ENCODE measurements around the gene RIMS4. TPM values are rescaled to one million over a fixed set of nuclear protein-coding genes. Genes with fewer than 3 reads are reported as not detected.

Gene RIMS4
- total RNA-seq, 1 donor from 2014 or later, result not detected

DNA sequence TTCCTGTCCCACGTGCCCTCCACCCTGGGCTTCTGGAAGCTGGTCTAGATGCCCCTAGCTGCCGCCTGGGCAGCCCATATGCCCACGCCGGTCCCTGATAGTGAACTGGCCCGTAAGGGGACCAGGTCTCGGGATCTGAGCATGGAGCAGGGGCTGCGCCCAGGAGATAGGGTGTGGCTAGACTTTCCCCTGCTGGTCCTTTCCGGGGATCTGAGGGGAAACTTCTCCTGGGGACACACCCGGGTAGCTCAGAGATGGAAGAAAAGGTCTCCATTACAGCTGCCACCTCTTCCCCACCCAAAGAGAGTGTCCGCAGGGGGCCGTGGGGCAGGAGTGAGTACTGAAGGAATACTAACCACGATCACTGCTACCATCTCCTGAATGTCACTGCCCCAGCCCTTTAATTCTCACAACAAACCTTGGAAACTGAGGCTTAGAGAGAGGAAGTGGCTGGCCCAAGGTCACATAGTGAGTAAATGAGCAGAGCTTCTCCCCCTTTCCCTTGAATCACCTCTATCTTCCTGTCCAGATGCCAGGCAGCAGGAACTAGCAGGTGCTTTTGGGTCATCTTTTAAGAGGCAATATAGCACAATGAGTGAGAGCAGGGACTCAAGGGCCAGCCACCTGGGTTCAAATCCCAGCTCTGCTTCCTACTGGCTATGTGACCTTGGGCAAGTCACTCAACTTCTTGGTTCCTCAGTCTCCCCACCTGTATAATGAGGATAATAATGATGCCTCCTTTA lies 107.0 kb downstream of the RIMS4 start:
- no peak for DNase-seq
- Mint-ChIP-seq H3K4me1 (no peaks in the 10 kb centered on the region), H3K36me3 (ENCODE audit: low read depth) (no peaks in the 10 kb centered on the region), H3K27me3 (no peaks in the 10 kb centered on the region), H3K27ac (no peak overlapping the region), H3K4me3 (no peak overlapping the region), H3K9me3 (no peaks in the 10 kb centered on the region)
- intact Hi-C loops (cut with micrococcal nuclease), result no loop called here

DNA sequence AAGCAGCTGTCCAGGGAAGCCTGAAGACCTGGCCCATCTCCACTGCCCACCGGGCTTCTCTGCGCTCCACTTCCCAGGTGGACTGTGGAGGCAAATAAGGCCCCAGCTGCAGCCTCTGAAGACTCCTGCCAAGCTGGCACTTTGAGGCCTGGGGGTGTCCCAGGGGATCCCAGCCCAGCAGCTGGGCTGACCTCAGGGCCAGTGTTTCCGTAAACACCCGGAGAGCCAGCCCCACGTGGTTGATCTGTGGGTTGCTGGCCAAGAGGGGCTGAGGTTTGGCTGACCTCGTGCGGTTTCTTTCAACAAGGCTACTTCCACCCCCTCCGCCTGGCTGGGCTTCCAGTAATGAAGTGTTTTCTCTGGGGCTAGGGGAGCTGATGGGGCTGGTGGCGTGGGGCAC lies 107.6 kb downstream of the RIMS4 start:
- no peaks in the 10 kb centered on the region for H3K9me3 Mint-ChIP-seq
- H3K27ac Mint-ChIP-seq, result no peak overlapping the region
- intact Hi-C loops (cut with micrococcal nuclease), result no loop called here
- DNase-seq, result no peak
- no peaks in the 10 kb centered on the region for H3K4me1 Mint-ChIP-seq
- no peak overlapping the region for H3K4me3 Mint-ChIP-seq
- H3K27me3 Mint-ChIP-seq, result no peaks in the 10 kb centered on the region
- no peaks in the 10 kb centered on the region for H3K36me3 Mint-ChIP-seq (ENCODE audit: low read depth)

DNA sequence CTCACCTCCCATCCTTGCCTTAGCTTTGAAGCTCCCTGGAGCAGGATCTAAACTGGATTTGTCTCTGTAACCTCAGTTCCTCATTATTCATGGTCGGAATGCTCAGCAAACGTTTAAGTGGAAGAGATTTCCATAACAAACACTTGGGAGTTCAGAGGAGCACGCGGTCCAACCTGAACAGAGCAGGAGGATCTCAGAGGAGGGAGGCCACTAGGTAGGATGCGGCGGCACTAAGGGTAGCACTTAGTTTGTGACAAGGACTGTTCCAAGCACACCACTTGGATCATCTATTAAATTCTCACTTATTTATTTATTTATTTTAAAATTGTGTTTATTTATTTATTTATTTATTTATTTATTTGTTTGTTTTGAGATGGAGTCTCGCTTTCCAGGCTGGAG lies 108.5 kb downstream of the RIMS4 start:
- Mint-ChIP-seq H3K27me3 (no peaks in the 10 kb centered on the region), H3K4me3 (no peak overlapping the region), H3K27ac (no peak overlapping the region), H3K4me1 (no peaks in the 10 kb centered on the region), H3K9me3 (no peaks in the 10 kb centered on the region), H3K36me3 (ENCODE audit: low read depth) (no peaks in the 10 kb centered on the region)
- no peak for DNase-seq
- intact Hi-C loops (cut with micrococcal nuclease), result no loop called here

Other genes with a start within 250 kb of the RIMS4 start
- 1.2 and 1.7 TPM in 2 replicates for gene PKIG, start 228.0 kb downstream of the RIMS4 start, total RNA-seq
- 43.7 and 44.5 TPM in 2 replicates for gene ADA, start 158.8 kb downstream of the RIMS4 start, total RNA-seq
- not detected in 2 replicates for gene CCN5, start 95.2 kb downstream of the RIMS4 start, total RNA-seq
- 0.44 and 0.76 TPM in 2 replicates for gene KCNK15, start 64.7 kb downstream of the RIMS4 start, total RNA-seq
- gene YWHAB, start 75.2 kb upstream of the RIMS4 start, total RNA-seq, result 241 and 243 TPM in 2 replicates
- 96.9 and 103 TPM in 2 replicates for gene PABPC1L, start 99.5 kb upstream of the RIMS4 start, total RNA-seq
- 63.4 and 64.5 TPM in 2 replicates for gene TOMM34, start 149.9 kb upstream of the RIMS4 start, total RNA-seq
- gene STK4, start 156.0 kb upstream of the RIMS4 start, total RNA-seq, result 141 and 143 TPM in 2 replicates

Data from activated CD4-positive, alpha-beta T cell treated with anti-CD3 and anti-CD28 coated beads, Interleukin-2, amount 10 ng/mL, durations not matched to agents 24 days and 14 days (primary cell).